Fibroblast of lung (primary cell): ENCODE measurements around the gene SPPL3. TPM values are rescaled to one million over a fixed set of nuclear protein-coding genes. Genes with fewer than 3 reads are reported as not detected.

ENCODE experiments used
- DNase-seq, 2 donors: peaks; one replicate each; pipeline versions ENCODE4 v3.0.0 to v3.0.0-alpha.2; 2010; ENCODE audit warnings: low read depth in 2 of 2
- H2AFZ ChIP-seq: 2 replicates; pipeline ENCODE4 v1.5.1; 2012; ENCODE audit warnings: low read length, control low read depth, inconsistent platforms
- H3K27ac ChIP-seq: 2 replicates; pipeline ENCODE4 v1.5.1; 2011; ENCODE audit warnings: low read length, control low read depth; ENCODE audit not compliant: insufficient read depth
- H3K27me3 ChIP-seq: 2 replicates; pipeline ENCODE4 v1.5.1; 2011; ENCODE audit warnings: mild to moderate bottlenecking, low read length; ENCODE audit not compliant: control insufficient read depth, insufficient read depth
- H3K36me3 ChIP-seq: 2 replicates; pipeline ENCODE4 v1.5.1; 2011; ENCODE audit warnings: low read length; ENCODE audit not compliant: control insufficient read depth, insufficient read depth
- H3K4me1 ChIP-seq: 2 replicates; pipeline ENCODE4 v1.5.1; 2011; ENCODE audit warnings: low read length; ENCODE audit not compliant: control insufficient read depth, insufficient read depth; ENCODE audit errors: extremely low read depth
- H3K4me2 ChIP-seq: 2 replicates; pipeline ENCODE4 v1.5.1; 2011; ENCODE audit warnings: low read length, control low read depth; ENCODE audit not compliant: insufficient read depth; ENCODE audit errors: extremely low read depth
- H3K4me3 ChIP-seq, 4 experiments: fragments of 200-600 bp in 1 of 4; sonication (generic) in 1 of 4; replicated peaks in 1 of 4; 2 replicates each; pipeline ENCODE4 v1.5.1; 2011 to 2016; ENCODE audit warnings: low read length in 4 of 4, low read depth in 3 of 4, mild to moderate bottlenecking in 3 of 4, control low read depth in 2 of 4, inconsistent platforms in 1 of 4, mixed read lengths in 1 of 4; ENCODE audit not compliant: insufficient read depth in 1 of 4; ENCODE audit errors: control extremely low read depth in 1 of 4
- H3K79me2 ChIP-seq: 2 replicates; pipeline ENCODE4 v1.5.1; 2012; ENCODE audit warnings: mild to moderate bottlenecking, low read length, inconsistent platforms; ENCODE audit not compliant: control insufficient read depth, insufficient read depth
- H3K9ac ChIP-seq: 2 replicates; pipeline ENCODE4 v1.5.1; 2011; ENCODE audit warnings: mild to moderate bottlenecking, low read length, control low read depth; ENCODE audit not compliant: insufficient read depth
- H3K9me3 ChIP-seq: 2 replicates; pipeline ENCODE4 v1.5.1; 2012; ENCODE audit warnings: low read depth, low read length; ENCODE audit not compliant: control insufficient read depth, insufficient read depth
- H4K20me1 ChIP-seq: 2 replicates; pipeline ENCODE4 v1.5.1; 2011; ENCODE audit warnings: low read length; ENCODE audit not compliant: control insufficient read depth, insufficient read depth; ENCODE audit errors: extremely low read depth
- CTCF ChIP-seq, 2 donors: IDR thresholded peaks in 1 of 2; conservative IDR thresholded peaks in 1 of 2; 1 replicate in 1 of 2; 2 replicates in 1 of 2; pipeline ENCODE4 v1.5.1; 2011 to 2012; ENCODE audit warnings: low read length in 2 of 2, control low read depth in 1 of 2, inconsistent platforms in 1 of 2, low read depth in 1 of 2, mild to moderate bottlenecking in 1 of 2
- EZH2 ChIP-seq: IDR thresholded peaks from 2 replicates; pipeline ENCODE4 v1.5.1; 2012; ENCODE audit warnings: low read length, control low read depth, mild to moderate bottlenecking; ENCODE audit errors: missing control alignments
- polyA plus RNA-seq, 2 donors: library from polyadenylated mRNA; depleted of rRNA in 1 of 2; stranded (reverse) in 1 of 2; unstranded in 1 of 2; fragments of >200 nt; gene quantifications; 2 replicates each; pipeline ENCODE4 v1.2.1, GENCODE V29; 2011 to 2012; ENCODE audit warnings: missing spikeins in 1 of 2
- total RNA-seq: library from RNA; depleted of rRNA; stranded (reverse); fragments of >200 nt; gene quantifications from 2 replicates; pipeline ENCODE4 v1.2.1, GENCODE V29; 2014

SPPL3 gene
- total and polyA plus RNA-seq, 2 donors (not counting 1 experiment from before 2014, with no cell fraction given), result 7.1 to 41.4 TPM

- Histone ChIP-seq H3K9ac (no peak overlapping the region), H3K27me3 (no peaks in the 10 kb centered on the region), H3K36me3 (no peaks in the 10 kb centered on the region), H2AFZ (no peak overlapping the region), H3K4me3 (no peak overlapping the region), H3K9me3 (no peaks in the 10 kb centered on the region), H3K4me2 (no peak overlapping the region), H3K79me2 (peaks cover 3% of the 10 kb centered on the region), H3K4me1 (peaks cover 2% of the 10 kb centered on the region), H3K27ac (no peak overlapping the region), H4K20me1 (peaks cover 5% of the 10 kb centered on the region)
- TF ChIP-seq CTCF (conservative IDR thresholded peaks at IDR 0.05 in 1 of 2, IDR thresholded peaks at IDR 0.05 in 1 of 2; ENCODE audit: low read depth in 1 of 2, low read length in 2 of 2) (no peak), EZH2 (no peak)
- DNase-seq, result no peak
Measured at GRCh38 chr12:120847814-120848213, 56.3 kb downstream of the SPPL3 start.

- no peaks in the 10 kb centered on the region for H3K9me3 ChIP-seq
- H3K79me2 ChIP-seq, result peaks cover 3% of the 10 kb centered on the region
- no peak overlapping the region for H3K9ac ChIP-seq
- H2AFZ ChIP-seq, result no peak overlapping the region
- TF ChIP-seq CTCF (conservative IDR thresholded peaks at IDR 0.05 in 1 of 2, IDR thresholded peaks at IDR 0.05 in 1 of 2; ENCODE audit: low read depth in 1 of 2, low read length in 2 of 2) (no peak), EZH2 (no peak)
- H3K4me1 ChIP-seq, result peaks cover 2% of the 10 kb centered on the region
- no peaks in the 10 kb centered on the region for H3K27me3 ChIP-seq
- peaks cover 5% of the 10 kb centered on the region for H4K20me1 ChIP-seq
- H3K36me3 ChIP-seq, result no peaks in the 10 kb centered on the region
- H3K4me3 ChIP-seq, result no peak overlapping the region
- DNase-seq, result no peak
- no peak overlapping the region for H3K4me2 ChIP-seq
- H3K27ac ChIP-seq, result no peak overlapping the region
Measured at GRCh38 chr12:120847392-120847791, 56.8 kb downstream of the SPPL3 start.

- no peak overlapping the region for H3K4me2 ChIP-seq
- no peaks in the 10 kb centered on the region for H3K9me3 ChIP-seq
- peaks cover 3% of the 10 kb centered on the region for H3K79me2 ChIP-seq
- no peak overlapping the region for H2AFZ ChIP-seq
- H3K27ac ChIP-seq, result no peak overlapping the region
- H3K4me3 ChIP-seq, result no peak overlapping the region
- H3K36me3 ChIP-seq, result no peaks in the 10 kb centered on the region
- no peak overlapping the region for H3K9ac ChIP-seq
- no peaks in the 10 kb centered on the region for H3K27me3 ChIP-seq
- H3K4me1 ChIP-seq, result peaks cover 2% of the 10 kb centered on the region
- no peak for TF ChIP-seq CTCF (conservative IDR thresholded peaks at IDR 0.05 in 1 of 2, IDR thresholded peaks at IDR 0.05 in 1 of 2; ENCODE audit: low read depth in 1 of 2, low read length in 2 of 2)
- TF ChIP-seq EZH2, result no peak
- peak in 1 of 2 donors; percentile 27 for DNase-seq
- H4K20me1 ChIP-seq, result peaks cover 5% of the 10 kb centered on the region
Measured at GRCh38 chr12:120846721-120847120, 57.4 kb downstream of the SPPL3 start.
